Activated CD8-positive, alpha-beta memory T cell treated with anti-CD3 and anti-CD28 coated beads, Interleukin-2, amount 50 U/mL, for 1 hour (primary cell): ENCODE measurements around the gene C4orf50.

ENCODE experiments used
- DNase-seq: peaks from one replicate; pipeline ENCODE4 v3.0.0-alpha.2; 2020; ENCODE audit errors: extremely low read depth

The C4orf50 gene

GRCh38 chr4:6018331-6018730 is at the start of gene C4orf50:
Gene C4orf50, minus strand, starts transcription at chr4:6018431.
- no peak for DNase-seq

- DNase-seq = no peak
Observed at GRCh38 chr4:6065934-6066590, 47.8 kb upstream of the C4orf50 start.

DNA sequence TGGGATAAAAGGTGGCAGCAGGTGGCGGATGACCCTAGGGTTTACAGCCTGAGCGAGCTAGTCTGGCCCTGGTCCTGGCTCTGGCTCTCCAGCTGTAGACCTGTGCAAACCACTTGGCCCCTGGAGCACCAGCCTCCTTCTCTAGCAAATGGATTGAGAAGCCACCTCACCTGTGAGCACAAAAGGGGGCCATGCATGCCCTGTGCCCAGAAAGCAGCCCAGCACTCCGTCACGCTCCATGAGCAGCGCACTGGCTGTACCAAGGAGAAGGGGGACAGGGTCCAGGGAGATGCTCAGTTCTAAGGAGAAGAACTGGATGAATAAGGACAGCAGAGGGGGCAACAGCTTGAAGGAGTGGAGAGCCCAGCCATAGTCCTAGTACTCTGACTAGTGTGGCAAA is 46.9 kb upstream of the C4orf50 start:
- DNase-seq = no peak

DNA sequence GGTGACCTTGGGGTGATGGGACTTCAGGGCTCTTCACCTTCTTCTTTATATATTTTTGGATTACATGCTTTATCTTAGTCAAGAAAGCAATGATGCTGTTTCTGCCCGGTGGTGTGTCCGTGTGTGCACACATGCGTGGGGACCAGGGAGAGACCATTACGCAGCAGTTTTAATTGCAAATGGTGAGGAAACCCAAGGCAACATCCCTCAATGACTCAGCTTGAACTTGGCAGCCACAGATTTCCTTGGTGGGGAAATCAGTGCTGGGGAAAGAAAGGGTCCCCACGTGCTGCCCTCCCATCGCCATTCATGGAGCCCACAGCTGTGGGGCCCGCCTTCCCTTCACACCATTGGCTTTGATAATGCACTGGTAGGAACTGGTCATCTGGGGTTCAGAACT is 46.2 kb upstream of the C4orf50 start:
- DNase-seq = no peak

DNA sequence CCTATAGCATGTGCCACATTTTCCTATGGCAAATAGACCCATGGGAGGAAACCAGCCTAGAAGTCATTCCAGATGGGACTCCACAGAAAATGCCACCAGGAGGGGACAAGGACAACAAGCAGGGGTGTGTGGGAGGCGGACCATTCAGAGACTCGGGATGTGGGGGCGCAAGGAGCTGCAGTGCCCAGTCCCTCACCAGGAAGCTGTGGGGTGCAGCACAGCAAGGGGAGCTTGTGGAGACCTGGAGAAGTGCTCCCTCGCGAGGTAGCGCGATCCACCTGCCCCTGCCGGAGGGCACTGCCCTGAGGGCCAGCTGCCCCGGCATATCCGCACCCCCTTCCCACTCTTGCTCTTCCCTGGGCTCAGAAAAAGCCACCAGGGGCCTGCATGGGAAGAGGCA is 45.5 kb upstream of the C4orf50 start:
- no peak for DNase-seq

GRCh38 chr4:6062133-6062532 is 43.9 kb upstream of the C4orf50 start:
- no peak for DNase-seq

DNA sequence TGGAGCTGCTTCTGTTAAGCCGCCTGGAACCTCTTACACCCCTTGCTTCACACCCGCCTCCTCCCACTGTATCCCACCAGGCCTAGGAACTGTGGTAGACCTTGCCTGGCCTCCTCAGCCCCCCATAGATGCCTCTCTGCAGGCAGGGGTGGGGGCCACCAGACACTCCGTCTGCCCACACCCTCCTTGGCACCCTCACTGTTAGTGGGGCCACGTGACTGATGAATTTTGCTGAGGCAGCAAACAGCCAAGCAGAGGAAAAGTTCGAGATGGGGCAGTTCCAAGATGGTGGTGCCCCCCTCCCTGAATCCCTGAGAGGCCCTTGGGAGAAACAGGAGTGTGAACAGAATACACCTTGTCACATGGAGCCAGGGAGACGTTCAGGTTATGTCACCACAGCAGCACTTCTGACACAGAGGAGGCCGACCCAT is 41.2 kb upstream of the C4orf50 start:
- no peak for DNase-seq

- DNase-seq = no peak
Observed at GRCh38 chr4:6058531-6059374, 40.5 kb upstream of the C4orf50 start.

GRCh38 chr4:6056976-6057766 is 38.9 kb upstream of the C4orf50 start:
- DNase-seq = no peak

DNA sequence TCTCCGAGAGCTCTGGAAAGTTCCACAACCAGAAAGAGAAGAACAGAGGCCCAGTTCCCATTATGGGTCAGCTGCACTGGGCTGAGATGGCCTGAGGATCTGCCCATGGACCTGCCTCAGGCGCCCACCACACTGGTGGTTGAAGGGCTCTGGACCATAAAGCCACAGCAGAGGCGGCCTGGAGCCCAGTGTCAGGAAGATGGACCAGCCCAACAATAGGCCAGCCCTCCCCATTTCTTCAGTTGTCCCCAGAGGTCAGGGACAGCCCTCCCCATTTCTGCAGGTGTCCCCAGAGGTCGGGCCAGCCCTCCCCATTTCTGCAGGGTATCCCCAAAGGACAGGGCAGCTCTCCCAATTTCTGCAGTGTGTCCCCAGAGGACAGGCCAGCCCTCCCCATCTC is 37.2 kb upstream of the C4orf50 start:
- DNase-seq = no peak

GRCh38 chr4:6055030-6055429 is 36.8 kb upstream of the C4orf50 start:
- DNase-seq = no peak

- DNase-seq = no peak
Observed at GRCh38 chr4:6054162-6054922, 36.1 kb upstream of the C4orf50 start.

GRCh38 chr4:6052679-6053078 is 34.4 kb upstream of the C4orf50 start:
- DNase-seq = no peak

- no peak for DNase-seq
Observed at GRCh38 chr4:6050551-6050950, 32.3 kb upstream of the C4orf50 start.

DNA sequence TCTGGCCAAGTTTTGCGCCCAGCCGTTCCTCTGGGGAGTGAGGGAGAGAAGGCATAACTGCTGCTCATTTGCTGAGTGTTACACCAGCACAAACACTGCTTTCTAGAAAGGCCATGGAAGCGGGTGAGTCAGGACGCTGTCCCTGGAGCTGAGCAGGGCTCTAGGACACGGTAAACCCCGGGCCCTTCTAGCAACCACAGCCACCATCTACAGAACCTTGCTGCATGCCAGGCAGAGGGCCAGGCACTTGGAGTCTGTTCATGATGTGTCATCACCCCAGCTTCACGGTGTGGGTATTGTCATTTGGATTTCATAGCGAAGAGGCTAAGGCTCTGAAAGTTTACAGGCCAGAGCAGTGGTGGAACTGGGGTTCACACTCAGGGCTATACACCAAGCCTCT is 31.8 kb upstream of the C4orf50 start:
- DNase-seq = no peak

DNA sequence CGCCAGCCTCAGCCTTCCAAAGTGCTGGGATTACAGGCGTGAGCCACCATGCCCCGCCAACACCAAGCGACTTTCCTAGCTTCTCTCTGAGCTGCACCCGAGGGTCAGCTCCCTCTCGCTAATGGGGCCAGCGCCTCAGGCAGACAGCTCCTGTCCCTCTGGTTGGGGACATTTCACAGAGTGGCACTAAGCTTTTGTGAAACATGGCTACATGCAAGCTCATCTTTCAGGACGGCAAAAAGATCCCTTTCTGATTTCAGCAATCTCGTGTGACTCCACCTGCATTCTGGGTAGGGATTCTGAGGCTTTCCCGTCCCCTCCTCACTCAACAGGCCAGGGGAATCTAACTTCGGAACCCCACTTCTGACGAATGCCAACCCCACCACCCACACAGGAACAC is 31.0 kb upstream of the C4orf50 start:
- DNase-seq = no peak

DNA sequence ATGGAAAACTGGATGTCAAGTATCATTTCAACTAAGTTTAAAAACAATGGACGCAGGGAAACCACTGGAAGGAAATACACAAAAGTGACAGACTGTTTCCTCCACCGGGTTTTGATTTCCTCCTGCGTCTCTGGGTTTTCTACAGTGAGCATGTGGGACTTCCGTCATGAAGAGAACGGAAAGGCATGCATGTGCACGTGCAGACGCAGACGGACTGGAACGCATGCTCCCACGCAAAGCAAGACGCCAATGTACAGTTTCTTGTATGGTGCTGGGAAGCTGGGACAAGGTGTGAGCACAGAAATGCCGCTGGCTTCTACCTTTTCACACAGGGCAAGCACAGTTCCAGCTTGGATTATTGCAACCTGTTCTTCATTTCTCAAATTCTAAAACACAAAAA is 30.3 kb upstream of the C4orf50 start:
- no peak for DNase-seq

GRCh38 chr4:6047130-6047673 is 29.0 kb upstream of the C4orf50 start:
- no peak for DNase-seq

DNA sequence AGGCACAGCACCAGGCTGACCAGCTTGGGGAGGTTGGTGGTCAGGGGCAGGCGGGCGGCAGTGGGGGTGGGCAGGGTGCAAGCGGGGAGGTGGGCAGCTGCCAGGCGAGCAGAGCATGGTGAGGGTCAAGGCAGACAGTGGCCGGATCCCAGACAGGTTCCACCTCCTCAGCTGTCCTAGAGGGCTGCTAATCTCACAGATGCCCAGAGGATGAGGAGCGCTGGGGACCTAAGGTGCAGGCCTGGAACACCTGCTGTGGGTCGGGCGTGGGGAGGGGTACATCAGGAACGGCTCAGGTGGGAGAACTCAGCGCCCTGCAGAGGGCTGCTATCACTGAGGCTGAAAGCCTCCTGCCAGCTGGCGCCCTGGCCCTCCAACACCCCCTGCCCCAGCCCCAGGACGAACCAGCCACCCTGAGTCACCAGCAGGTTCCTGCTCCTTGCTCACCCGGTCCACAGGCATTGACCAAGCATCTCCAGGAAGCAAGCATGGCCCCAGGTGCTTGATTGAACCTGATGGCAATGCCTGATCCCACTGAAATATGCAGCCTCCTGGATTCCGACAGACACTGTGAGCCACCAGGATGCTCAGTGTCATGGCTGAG is 28.4 kb upstream of the C4orf50 start:
- no peak for DNase-seq

GRCh38 chr4:6044805-6045204 is 26.6 kb upstream of the C4orf50 start:
- DNase-seq = no peak

- no peak for DNase-seq
Observed at GRCh38 chr4:6044276-6044675, 26.0 kb upstream of the C4orf50 start.
